DND-41 (cell line): ENCODE results near the gene NXPE4.

ENCODE experiments used
- EZH2 ChIP-seq: IDR thresholded peaks from 3 replicates; pipeline ENCODE4 v1.6.1; 2012; ENCODE audit warnings: borderline replicate concordance, low read depth, mild to moderate bottlenecking, moderate library complexity, low read length, inconsistent platforms; ENCODE audit not compliant: severe bottlenecking
- TF ChIP-seq, protein P1 (sequence below): IDR thresholded peaks from 2 replicates; pipeline ENCODE4 v1.5.1; 2012; ENCODE audit warnings: borderline replicate concordance, low read length, moderate library complexity, mild to moderate bottlenecking; ENCODE audit not compliant: poor library complexity, severe bottlenecking; ENCODE audit errors: extremely low read depth

DNA sequence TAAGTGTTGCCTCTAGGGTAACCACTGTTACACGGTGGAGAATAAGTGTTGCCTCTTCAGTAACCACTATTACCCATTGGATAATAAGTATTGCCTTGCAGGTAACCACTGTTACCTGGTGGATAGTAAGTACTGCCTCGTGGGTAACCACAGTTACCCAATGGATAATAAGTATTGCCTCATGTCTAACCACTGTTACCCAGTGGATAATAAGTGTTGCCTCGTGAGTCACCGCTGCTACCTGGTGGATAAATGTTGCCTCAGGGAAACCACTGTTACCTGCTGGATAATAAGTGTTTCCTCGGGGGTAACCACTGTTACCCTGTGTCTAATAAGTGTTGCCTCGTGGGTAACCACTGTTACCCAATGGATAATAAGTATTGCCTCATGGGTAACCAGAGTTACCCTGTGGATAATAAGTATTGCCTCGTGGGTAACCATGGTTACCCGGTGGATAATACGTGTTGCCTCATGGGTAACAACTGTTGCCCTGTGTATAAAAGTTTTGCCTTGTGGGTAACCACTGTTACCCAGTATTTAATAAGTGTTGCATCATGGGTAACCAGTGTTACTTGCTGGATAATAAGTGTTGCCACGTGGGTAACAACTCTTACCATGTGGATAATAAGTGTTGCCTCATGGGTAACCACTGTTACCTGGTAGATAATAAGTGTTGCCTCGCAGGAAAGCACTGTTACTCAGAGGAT is 12.3 kb upstream of the NXPE4 start:
- TF ChIP-seq, protein P1, sequence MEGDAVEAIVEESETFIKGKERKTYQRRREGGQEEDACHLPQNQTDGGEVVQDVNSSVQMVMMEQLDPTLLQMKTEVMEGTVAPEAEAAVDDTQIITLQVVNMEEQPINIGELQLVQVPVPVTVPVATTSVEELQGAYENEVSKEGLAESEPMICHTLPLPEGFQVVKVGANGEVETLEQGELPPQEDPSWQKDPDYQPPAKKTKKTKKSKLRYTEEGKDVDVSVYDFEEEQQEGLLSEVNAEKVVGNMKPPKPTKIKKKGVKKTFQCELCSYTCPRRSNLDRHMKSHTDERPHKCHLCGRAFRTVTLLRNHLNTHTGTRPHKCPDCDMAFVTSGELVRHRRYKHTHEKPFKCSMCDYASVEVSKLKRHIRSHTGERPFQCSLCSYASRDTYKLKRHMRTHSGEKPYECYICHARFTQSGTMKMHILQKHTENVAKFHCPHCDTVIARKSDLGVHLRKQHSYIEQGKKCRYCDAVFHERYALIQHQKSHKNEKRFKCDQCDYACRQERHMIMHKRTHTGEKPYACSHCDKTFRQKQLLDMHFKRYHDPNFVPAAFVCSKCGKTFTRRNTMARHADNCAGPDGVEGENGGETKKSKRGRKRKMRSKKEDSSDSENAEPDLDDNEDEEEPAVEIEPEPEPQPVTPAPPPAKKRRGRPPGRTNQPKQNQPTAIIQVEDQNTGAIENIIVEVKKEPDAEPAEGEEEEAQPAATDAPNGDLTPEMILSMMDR: no peak
- TF ChIP-seq EZH2: no peak
